GM10266 (cell line): ENCODE data around the gene HOOK2.

Experiments
- DNase-seq: peaks from one replicate; pipeline ENCODE4 v3.0.0; 2012; ENCODE audit errors: extremely low spot score
- CTCF ChIP-seq: IDR thresholded peaks from 2 replicates; pipeline ENCODE4 v1.5.1; 2012; ENCODE audit warnings: mild to moderate bottlenecking, low read depth; ENCODE audit not compliant: control insufficient read depth, insufficient read depth; ENCODE audit errors: missing control alignments

Gene HOOK2

GRCh38 chr19:12752056-12752781 is 23.1 kb downstream of the HOOK2 start:
- no peak for TF ChIP-seq CTCF
- DNase-seq: no peak

GRCh38 chr19:12751635-12752034 is 23.7 kb downstream of the HOOK2 start, which contains the start of gene BEST2:
Gene BEST2 (plus strand): TSS chr19:12751791. CDS start chr19:12752593, 802 bp downstream.
- TF ChIP-seq CTCF: no peak
- DNase-seq: no peak

GRCh38 chr19:12750851-12751250 is 24.5 kb downstream of the HOOK2 start:
- no peak for TF ChIP-seq CTCF
- no peak for DNase-seq

GRCh38 chr19:12749938-12750521 is 25.3 kb downstream of the HOOK2 start:
- no peak for DNase-seq
- TF ChIP-seq CTCF: no peak

GRCh38 chr19:12748489-12748888 is 26.9 kb downstream of the HOOK2 start:
- no peak for DNase-seq
- TF ChIP-seq CTCF: no peak

GRCh38 chr19:12745166-12745897 is 30.0 kb downstream of the HOOK2 start:
- no peak for DNase-seq
- no peak for TF ChIP-seq CTCF
